22Rv1 (cell line): ENCODE measurements around the gene GBA2.

ENCODE experiments used
- CTCF ChIP-seq: fragments of 450-650 bp; IDR thresholded peaks from 2 replicates; pipeline ENCODE4 v1.5.1; 2017; ENCODE audit warnings: mild to moderate bottlenecking
- ZFX ChIP-seq: fragments of 450-650 bp; IDR thresholded peaks from 2 replicates; pipeline ENCODE4 v1.6.1; 2017; ENCODE audit warnings: antibody characterized with exemption, borderline replicate concordance

GRCh38 chr9:35729101-35729500, 19.9 kb downstream of the GBA2 start:
- TF ChIP-seq CTCF, result no peak
- TF ChIP-seq ZFX, result no peak
